ENCODE data around the gene ANKRD31.
"Not testable (repeated sequence)": the region's sequence is repeated elsewhere in the genome, so short reads cannot be mapped to it uniquely, and the experiment has no call there.

The ANKRD31 gene

DNA sequence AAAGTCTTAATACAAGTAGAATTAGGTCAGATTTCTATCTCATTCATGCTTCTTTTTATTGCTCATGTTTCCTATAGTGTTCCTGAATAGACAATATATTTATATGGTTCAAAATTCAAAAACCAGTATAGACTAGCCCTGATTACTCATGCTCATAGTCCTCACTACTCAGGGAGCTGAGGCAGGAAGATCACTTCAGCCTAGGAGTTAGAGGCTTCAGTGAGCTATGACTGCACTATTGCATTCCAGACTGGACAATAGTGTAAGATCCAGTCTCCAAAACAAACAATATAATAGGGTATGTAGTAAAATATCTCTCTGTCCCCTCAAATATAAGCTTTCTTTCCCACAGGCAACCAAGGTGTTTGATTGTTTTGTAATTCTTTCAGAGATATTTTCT lies 2.4 kb downstream of the ANKRD31 start:
- no peak for DNase-seq (ENCODE audit: low read depth)

DNA sequence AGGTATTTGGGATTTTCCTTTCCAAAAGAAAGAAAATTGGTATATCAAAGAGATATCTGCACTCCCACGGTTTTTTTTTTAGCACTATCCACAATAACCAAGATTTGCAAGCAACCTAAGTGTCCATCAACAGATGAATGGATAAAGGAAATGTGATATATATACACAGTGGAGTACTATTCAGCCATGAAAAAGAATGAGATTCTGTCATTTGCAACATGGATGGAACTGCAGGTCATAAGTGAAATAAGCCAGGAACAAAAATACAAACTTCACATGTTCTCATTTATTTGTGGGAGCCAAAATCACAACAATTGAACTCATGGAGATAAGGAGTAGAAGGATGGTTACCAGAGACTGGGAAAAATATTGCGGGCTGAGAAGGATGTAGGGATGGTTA lies 9.8 kb downstream of the ANKRD31 start:
- no peak for DNase-seq (ENCODE audit: low read depth)

DNA sequence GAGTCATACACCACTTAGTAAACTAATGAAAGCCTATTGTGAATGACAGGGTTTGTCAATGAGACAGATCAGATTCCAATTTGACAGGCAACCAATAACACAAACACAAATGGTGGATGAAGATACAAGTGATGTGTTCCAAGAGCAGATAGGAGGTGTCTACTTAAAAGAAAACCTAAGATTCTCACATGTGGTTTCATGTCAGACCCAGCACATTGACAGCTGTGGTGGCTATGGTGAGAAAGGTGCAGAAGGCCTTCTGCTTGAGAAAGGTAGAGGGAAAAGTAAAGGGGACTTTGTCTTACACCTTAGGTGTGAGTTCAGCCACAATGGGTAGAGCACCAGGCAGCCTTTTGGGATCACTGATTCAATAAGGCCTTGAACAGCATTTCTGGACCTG lies 11.2 kb downstream of the ANKRD31 start:
- DNase-seq (ENCODE audit: low read depth): no peak

DNA sequence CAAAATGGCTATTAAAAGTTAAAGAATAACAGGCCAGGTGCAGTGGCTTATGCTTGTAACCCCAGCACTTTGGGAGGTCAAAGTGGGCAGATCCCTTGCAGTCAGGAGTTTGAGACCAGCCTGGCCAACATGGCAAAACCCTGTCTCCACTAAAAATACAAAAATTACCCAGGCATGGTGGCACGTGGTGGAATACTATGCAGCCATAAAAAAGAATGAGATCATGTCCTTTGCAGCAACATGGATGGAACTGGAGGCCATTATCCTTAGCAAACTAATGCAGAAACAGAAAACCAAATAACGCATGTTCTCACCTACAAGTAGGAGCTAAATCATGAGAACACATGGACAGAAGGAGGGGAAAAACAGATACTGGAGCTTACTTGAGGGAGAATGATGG lies 15.9 kb downstream of the ANKRD31 start:
- not testable (repeated sequence) for DNase-seq (ENCODE audit: low read depth)

DNA sequence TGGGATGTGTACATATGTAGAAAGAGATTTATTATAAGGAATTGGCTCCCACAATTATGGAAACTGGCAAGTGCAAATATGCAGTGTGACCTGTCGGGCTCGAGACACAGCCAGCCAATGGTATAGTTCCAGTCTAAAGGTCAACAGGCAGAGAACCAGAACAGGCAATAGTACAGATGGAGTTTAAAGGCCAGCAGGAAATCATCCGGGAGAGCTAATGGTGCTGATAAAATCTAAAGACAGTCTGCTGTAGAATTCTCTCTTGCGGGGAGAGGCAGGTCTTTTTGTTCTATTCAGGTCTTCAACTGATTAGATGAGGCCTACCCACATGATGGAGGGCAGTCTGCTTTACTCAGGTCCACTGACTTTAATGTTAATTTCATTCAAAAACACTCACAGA lies 21.8 kb downstream of the ANKRD31 start:
- no peak for DNase-seq (ENCODE audit: low read depth)

DNA sequence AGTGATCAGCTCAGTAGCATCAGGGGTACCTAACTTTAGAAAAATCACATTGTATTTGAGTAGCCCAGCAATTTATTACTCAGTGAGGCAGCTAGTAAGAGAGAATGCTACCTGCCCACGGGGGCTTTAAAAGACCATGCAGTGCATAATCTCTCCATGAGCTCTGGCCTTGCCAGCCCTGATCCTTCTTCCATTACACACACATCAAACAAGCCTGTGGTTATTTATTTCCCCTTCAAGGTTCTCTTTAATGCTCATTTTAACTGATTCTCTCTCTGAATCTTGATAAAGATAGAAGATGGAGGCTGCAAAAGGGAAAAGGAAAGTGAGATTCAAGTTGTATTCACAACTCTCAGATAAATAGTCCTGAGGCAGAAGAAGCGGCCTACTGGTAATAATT lies 22.3 kb downstream of the ANKRD31 start:
- DNase-seq (ENCODE audit: low read depth): no peak

DNA sequence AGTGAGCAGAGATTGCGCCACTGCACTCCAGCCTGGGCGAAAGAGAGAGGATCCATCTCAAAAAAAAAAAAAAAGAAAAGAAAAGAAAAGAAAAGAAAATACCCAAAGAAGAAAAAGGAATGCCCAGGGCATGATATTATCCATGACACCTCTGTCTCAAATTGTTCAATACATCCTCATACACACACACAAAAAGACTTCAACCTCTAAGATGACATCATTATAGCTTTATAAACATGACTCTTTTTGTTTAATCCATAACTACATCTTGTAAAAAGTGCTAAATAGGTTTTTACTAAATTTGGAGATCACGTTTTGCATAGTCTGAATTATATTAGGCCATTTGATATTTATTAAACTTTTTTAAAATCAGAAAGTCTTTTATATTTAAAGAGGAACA lies 33.1 kb downstream of the ANKRD31 start:
- DNase-seq (ENCODE audit: low read depth): no peak

DNA sequence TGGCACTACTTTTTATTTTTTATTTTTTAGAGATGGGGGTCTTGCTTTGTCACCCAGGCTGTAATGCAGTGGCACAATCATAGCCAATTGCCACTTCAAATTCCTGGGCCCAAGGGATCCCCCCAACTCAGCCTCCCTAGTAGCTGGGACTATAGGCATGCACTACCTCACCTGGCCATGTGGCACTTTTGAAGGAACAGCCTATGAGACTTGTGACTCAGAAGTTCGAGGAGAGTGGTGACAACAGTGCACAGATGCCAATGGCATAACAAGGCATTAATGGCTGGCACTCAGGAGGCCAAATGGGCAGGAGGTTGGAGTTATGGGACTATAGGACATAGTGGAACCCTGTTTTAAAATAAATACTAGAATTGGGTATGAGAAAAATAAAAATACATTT lies 33.7 kb downstream of the ANKRD31 start:
- DNase-seq (ENCODE audit: low read depth): no peak

DNA sequence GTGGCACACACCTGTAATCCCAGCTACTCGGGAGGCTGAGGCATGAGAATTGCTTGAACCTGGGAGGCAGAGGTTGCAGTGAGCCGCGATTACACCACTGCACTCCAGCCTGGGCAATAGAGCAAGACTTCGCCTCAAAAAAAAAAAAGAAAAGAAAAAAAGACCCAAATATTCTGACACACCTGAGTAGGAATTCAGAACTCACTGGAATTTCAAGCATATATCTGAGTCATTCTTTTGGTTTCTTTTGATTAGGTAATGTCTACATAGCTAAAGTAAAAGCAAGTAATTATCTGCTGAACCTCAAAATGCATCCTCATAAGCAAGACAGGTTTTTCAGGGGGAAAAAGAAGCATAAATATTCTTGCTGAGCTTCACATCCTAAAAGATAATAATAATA lies 35.9 kb downstream of the ANKRD31 start:
- no peak for DNase-seq (ENCODE audit: low read depth)

DNA sequence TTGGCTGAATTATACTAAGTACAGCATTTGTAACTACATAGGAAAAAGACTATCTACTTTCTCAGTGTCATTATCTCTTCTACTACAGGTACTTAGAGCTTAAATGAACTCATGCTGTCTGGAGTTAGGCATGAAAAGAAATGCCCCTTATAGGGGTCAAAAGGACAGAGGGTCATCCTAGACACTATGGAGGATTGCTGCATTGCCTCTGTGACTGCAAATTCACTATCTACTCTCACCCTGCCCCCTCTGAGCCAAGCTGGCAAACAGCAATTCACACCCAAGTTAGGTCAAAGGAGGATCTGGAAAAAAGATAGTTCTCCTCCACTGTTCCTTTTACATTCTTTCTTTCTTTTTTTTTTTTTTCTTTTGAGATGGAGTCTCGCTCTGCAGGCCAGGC lies 36.7 kb downstream of the ANKRD31 start:
- DNase-seq (ENCODE audit: low read depth): no peak

DNA sequence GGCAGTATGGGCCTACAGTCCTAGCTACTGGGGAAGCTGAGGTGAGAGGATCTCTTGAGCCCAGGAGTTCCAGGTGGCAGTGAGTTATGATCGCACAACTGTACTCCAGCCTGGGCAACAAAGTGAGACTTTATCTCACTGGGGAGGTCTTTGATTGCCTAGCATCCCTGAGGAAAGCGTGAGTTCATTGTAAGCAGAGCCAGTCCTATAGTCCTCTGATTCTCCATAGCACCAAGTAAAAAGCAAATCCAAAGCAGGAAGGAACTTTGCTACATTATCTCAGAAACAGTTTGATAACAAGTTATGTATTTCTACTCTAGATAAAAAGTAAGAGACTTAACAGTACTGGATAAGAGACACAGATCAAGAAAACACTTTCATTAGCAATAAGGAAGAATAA lies 37.6 kb downstream of the ANKRD31 start:
- DNase-seq (ENCODE audit: low read depth): no peak

DNA sequence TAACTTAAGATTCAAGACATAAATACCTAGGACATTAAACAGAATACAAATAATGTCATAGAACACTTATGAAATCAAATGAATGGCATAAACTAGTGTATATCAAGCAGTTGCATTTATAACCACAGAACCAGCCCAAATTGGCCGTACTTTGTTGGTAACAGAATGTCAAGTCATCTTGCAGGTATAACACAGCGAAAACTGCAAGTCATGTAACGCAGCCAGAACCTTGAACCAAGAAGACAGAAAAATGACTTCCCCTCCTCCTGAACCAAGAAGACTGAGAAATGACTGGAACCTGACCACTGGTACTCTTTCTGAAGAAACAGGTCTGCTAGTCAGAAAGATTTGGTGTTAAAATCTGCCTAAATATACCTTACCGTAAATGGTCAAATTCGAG lies 38.9 kb downstream of the ANKRD31 start:
- no peak for DNase-seq (ENCODE audit: low read depth)

DNA sequence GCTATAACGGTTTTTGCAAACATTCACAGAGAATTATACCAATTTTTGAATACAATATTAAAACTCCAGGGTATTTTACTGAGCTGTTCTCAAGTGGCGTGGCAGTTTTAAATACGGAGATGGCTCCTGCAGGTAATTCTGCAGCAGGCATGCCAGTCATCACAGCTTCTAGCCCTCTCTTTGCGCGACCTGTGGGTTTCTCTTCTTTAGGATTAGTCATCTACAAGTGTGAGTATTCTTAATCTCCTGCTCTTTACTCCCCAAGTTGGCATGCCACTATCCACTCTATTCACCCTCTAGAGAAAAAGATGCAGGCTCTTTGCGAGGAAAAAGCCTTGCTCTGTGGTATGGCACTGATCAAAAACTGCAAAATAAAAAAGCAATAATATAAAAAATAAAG lies 43.9 kb downstream of the ANKRD31 start:
- no peak for DNase-seq (ENCODE audit: low read depth)

DNA sequence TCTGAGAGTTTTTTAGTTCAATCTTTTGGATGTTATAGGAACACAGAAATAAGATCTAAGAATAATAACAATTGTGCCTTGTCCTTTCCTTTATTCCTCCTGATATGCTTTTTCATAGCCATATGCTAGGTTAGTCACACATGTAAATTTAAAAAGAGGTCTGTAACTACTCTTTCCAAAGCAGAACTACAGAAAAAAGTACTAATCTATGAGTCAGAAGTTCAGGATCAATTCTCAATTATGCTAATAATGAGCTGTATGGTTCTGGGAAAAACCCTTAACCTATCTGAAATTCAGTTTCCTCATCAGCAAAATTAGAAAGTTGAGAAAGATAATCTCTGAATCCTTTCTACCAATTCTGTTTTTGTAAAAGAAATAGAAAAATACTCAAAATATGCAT lies 44.4 kb downstream of the ANKRD31 start:
- DNase-seq (ENCODE audit: low read depth): no peak

DNA sequence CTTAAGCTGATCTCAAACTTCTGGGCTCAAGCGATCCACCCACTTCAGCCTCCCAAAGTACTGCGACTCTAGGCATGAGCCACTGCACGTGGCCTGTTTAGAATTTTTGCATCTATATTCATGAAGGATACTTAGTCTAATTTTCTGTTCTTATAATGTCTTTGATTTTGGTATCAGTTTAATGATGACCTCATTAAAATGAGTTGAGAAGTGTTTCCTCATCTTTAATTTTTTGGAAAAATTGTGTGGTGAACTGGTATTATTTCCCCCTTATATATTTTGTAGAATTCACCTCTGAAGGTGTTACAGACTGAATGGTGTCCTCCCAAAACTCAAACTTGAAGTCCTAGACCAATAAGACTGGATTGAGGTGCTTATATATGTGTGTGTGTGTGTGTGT lies 46.5 kb downstream of the ANKRD31 start:
- DNase-seq (ENCODE audit: low read depth): no peak

DNA sequence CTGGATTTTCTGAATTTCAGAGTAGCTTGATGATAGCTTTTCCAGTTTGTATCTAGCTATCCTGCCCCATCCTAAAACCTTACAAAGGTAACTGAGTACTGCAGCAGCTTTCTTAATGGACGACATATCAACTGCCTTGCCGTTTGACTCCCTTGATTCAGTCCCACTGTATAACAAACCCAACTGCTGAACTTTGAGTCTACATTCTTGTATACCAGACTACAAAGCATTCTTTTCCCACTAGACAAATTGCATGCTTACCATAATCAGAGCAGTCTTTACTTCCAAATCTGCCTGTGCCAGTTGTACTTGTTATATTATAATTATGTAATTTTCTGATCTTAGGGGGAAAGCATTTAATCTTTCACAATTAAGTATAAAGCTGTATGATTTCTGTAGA lies 47.3 kb downstream of the ANKRD31 start:
- no peak for DNase-seq (ENCODE audit: low read depth)

DNA sequence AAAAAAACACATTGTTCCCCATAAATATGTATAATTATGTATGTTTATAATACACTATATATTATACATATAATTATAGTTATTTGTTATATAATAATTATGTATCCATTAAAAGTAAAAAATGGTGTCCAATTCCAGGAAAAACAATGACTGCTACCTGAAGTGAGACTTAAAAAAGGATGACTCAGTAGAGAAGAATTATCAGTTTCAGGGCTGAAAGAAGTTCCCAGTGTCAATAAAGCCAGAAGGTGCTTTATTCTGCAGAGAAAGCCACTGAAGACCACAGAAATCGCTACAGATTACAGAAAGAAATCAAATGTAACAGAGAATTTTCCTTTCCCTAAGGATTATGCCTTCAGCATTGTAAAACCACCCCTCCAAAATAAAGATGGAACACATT lies 50.9 kb downstream of the ANKRD31 start:
- DNase-seq (ENCODE audit: low read depth): no peak

DNA sequence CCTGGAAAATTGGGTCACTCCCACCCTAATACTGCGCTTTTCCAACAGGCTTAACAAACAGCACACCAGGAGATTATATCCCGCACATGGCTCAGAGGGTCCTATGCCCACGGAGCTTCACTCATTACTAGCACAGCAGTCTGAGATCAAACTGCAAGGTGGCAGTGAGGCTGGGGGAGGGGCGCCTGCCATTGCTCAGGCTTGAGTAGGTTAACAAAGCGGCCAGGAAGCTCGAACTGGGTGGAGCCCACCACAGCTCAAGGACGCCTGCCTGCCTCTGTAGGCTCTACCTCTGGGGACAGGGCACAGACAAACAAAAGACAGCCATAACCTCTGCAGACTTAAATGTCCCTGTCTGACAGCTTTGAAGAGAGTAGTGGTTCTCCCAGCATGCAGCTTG lies 60.7 kb downstream of the ANKRD31 start:
- not testable (repeated sequence) for DNase-seq (ENCODE audit: low read depth)

DNA sequence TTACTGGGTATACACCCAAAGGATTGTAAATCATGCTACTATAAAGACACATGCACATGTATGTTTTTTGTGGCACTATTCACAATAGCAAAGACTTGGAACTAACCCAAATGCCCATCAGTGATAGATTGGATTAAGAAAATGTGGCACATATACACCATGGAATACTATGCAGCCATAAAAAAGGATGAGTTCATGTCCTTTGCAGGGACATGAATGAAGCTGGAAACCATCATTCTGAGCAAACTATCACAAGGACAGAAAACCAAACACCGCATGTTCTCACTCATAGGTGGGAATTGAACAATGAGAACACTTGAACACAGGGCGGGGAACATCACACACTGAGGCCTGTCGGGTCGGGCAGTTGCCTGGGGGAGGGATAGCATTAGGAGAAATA lies 61.8 kb downstream of the ANKRD31 start:
- not testable (repeated sequence) for DNase-seq (ENCODE audit: low read depth)

DNA sequence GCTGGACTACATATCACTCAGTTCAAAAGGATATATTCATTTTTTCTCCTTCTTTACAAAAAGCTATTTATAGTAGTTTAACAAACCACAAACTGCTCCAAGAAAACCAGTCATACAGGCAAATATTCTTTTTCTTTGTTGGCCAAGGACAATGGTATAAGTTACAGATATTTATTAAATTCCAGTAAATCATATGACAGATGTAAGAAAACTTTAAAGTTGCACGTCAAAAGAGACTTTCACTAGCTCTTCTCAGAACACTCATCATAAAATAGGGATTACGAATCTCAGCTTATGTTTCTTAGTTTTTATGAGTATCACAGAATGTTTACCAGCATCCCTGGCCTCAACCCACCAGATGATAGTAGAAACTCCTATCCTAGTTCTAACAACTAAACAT lies 67.2 kb downstream of the ANKRD31 start:
- DNase-seq (ENCODE audit: low read depth): no peak

DNA sequence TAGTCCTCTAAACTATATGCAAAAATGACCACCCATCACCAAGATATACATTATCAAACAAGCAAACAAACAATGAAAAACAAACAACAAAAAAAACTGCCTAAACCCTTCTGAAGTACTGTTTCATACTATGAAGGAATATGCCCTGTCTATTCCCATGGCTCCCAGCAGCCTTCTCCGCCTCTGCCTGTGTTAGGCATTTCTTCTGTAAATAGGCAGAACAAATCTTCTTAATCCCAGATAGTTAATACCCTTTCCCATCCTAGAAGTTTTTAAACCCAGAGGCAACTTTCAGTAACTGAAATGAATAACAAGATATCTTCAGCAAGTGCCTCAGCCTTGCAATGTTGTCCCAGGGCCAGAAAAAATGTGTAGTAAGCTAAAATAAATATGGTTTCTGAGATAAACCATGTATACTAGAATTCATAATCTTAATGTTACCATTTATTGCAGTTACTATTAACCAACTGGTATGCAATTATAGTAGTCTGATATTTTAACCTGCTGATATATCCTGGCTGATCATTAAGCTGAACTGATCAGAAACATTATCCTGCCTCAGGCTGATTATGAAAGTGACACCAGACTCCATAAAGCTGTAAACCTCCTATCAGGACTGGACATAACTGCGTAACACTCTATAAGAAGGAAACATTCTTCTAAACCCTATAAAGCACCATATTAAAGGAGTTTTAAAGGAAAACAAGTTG lies 68.5 kb downstream of the ANKRD31 start:
- no peak for DNase-seq (ENCODE audit: low read depth)

DNA sequence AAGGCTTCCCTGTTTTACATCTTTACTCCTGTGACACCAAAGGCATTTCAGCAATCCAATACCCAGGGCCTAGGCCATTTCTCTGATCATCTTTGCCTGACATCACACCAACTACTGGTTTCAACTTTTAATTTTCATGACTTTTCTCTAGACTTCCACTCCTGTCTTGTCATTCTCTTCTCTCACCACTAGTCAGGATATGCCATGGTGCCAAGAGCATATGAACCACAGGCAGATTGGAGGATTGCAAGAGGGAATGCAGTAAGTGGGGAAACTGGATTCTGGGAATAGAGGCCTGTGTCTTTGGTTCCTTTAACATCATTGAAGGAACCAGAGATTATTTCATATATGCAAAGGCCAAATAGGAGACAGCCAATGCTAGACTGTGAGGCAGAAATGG lies 69.3 kb downstream of the ANKRD31 start:
- DNase-seq (ENCODE audit: low read depth): no peak

DNA sequence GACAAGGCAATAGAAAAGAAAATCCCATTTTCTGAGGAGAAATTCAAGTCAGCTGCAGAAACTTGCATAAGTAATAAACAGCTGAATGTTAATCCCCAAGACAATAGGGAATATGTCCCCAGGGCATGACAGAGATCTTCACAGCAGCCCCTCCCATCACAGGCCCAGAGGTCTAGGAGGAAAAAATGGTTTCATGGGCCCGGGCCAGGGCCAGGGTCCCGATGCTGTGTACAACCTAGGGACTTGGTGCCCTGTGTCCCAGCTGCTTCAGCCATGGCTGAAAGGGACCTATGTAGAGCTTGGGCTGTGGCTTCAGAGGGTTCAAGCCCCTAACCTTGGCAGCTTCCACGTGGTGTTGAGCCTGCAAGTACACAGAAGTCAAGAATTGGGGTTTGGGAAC lies 75.2 kb downstream of the ANKRD31 start:
- DNase-seq (ENCODE audit: low read depth): not testable (repeated sequence)

DNA sequence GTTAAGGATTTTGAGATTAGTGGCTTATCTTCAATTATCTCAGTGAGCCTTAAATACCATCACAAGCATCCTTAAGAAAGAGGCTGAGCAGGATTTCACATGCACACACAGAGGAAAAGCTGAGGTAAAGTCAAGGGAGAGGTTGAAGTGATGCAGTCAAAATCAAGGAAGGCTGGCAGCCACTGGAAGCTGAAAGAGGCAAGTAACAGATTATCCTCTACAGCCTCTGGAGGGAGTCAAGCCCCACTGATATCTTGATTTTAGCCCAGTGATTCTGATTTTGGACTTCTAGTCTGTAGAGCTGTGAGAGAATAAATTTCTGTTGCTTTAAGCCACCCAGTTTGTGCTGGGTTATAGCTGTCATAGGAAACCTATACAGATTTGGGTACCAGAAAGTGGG lies 80.1 kb downstream of the ANKRD31 start:
- no peak for DNase-seq (ENCODE audit: low read depth)

DNA sequence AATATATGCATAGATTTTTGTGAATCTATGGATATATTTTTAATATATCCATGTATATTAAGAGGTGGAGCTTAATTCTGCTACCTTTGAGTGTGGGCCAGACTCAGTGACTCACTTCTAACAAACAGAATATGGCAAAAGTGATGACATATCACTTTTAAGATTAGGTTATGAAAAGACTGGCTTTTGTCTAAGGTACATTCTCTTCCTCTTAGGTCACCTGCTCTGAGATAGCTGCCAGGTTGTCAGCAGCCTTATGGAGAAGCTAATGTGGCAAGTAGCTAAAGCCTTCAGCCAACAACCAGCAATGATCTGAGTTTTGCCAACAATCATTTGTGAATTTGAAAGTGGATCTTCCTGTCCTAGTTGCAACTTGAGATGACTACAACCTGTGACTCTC lies 83.8 kb downstream of the ANKRD31 start:
- DNase-seq (ENCODE audit: low read depth): no peak

All from stimulated activated CD8-positive, alpha-beta memory T cell treated with anti-CD3 and anti-CD28 coated beads, Interleukin-4, amount 100 ng/mL, for 24 hours (primary cell).